Vagina (tissue), 2 donors: ENCODE data around the gene TMX1.

Experiments
- POLR2A ChIP-seq, 2 donors: fragments of 450-650 bp; IDR thresholded peaks; one replicate each; pipeline ENCODE4 v1.6.1; 2017; ENCODE audit warnings: antibody characterized with exemption in 2 of 2, mild to moderate bottlenecking in 2 of 2, moderate library complexity in 2 of 2
- POLR2AphosphoS5 ChIP-seq, 2 donors: sonication (generic); formaldehyde crosslinking; IDR thresholded peaks; one replicate each; pipeline ENCODE4 v1.9.0; 2017; ENCODE audit warnings: antibody characterized with exemption in 2 of 2, mild to moderate bottlenecking in 2 of 2, low read depth in 1 of 2; ENCODE audit not compliant: insufficient read depth in 1 of 2
- TF ChIP-seq, protein P1 (sequence below), 3 experiments: fragments of 450-650 bp in 2 of 3; fragments of 200-600 bp in 1 of 3; sonication (generic) in 1 of 3; IDR thresholded peaks; one replicate each; pipeline ENCODE4 v1.5.1; 2017 to 2019; ENCODE audit warnings: antibody characterized with exemption in 3 of 3, mild to moderate bottlenecking in 2 of 3, moderate library complexity in 2 of 3

GRCh38 chr14:51236314-51236713, 3.7 kb upstream of the TMX1 start:
- TF ChIP-seq, protein P1, sequence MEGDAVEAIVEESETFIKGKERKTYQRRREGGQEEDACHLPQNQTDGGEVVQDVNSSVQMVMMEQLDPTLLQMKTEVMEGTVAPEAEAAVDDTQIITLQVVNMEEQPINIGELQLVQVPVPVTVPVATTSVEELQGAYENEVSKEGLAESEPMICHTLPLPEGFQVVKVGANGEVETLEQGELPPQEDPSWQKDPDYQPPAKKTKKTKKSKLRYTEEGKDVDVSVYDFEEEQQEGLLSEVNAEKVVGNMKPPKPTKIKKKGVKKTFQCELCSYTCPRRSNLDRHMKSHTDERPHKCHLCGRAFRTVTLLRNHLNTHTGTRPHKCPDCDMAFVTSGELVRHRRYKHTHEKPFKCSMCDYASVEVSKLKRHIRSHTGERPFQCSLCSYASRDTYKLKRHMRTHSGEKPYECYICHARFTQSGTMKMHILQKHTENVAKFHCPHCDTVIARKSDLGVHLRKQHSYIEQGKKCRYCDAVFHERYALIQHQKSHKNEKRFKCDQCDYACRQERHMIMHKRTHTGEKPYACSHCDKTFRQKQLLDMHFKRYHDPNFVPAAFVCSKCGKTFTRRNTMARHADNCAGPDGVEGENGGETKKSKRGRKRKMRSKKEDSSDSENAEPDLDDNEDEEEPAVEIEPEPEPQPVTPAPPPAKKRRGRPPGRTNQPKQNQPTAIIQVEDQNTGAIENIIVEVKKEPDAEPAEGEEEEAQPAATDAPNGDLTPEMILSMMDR (IDR thresholded peaks at IDR 0.05): no peak
- TF ChIP-seq POLR2AphosphoS5 (IDR thresholded peaks at IDR 0.05; ENCODE audit: insufficient read depth in 1 of 2, low read depth in 1 of 2) (no peak), POLR2A (IDR thresholded peaks at IDR 0.05) (no peak)
